A549 (cell line): ENCODE measurements around the gene NYNRIN. TPM values are rescaled to one million over a fixed set of nuclear protein-coding genes. Genes with fewer than 3 reads are reported as not detected.

ENCODE experiments used
- ATAC-seq, 2 experiments: fragments of 200-7000 bp in 1 of 2; fragments of >200 bp in 1 of 2; cut with Nextera tagmentation in 1 of 2; cut with Tn5 transposase in 1 of 2; 3 replicates each; pipeline versions ENCODE4 v1.8.0 to v1.9.1; 2018 to 2020; ENCODE audit warnings: mild to moderate bottlenecking in 1 of 2, moderate library complexity in 1 of 2
- CTCF ChIA-PET: fragments of 300-600 bp; sonication (Branson Sonifier 250); formaldehyde crosslinking; extraction: SDS; loops from one replicate; lab custom pipeline; 2021; ENCODE audit warnings: antibody characterized with exemption, inconsistent platforms; lab: Yijun Ruan, JAX
- POLR2A ChIA-PET: fragments of 350-600 bp; formaldehyde crosslinking; extraction: SDS; loops from one replicate; lab custom pipeline; 2021; ENCODE audit warnings: antibody characterized with exemption, inconsistent platforms; lab: Yijun Ruan, JAX
- DNase-seq, 2 experiments: peaks; one replicate each; pipeline versions ENCODE4 v3.0.0 to v3.0.0-alpha.2; 2011 to 2016; ENCODE audit warnings: low read depth in 1 of 2, low spot score in 1 of 2
- FAIRE-seq: peaks from 2 replicates; lab custom pipeline; 2011; peaks lifted over from hg19 to GRCh38; lab: Jason Lieb, UNC
- H3K27ac ChIP-seq, 2 experiments: fragments of >200 bp; sonication (Bioruptor Twin); formaldehyde crosslinking; 3 replicates each; pipeline ENCODE4 v1.5.1; 2016 to 2017
- H3K4me1 ChIP-seq: fragments of >200 bp; sonication (Bioruptor Twin); formaldehyde crosslinking; 3 replicates; pipeline ENCODE4 v1.6.1; 2016
- H3K4me2 ChIP-seq: fragments of >200 bp; sonication (Bioruptor Twin); formaldehyde crosslinking; 3 replicates; pipeline ENCODE4 v1.6.1; 2016
- H3K4me3 ChIP-seq: fragments of >200 bp; sonication (Bioruptor Twin); formaldehyde crosslinking; 3 replicates; pipeline ENCODE4 v1.5.1; 2016
- H3K9me3 ChIP-seq: fragments of >200 bp; sonication (Bioruptor Twin); formaldehyde crosslinking; 3 replicates; pipeline ENCODE4 v1.6.1; 2016
- CBX2 ChIP-seq: fragments of 200-600 bp; sonication (generic); IDR thresholded peaks from 2 replicates; pipeline ENCODE4 v1.6.1; 2016; ENCODE audit warnings: low read depth, mild to moderate bottlenecking, borderline replicate concordance
- CHD2 ChIP-seq: fragments of 150-350 bp; IDR thresholded peaks from 2 replicates; pipeline ENCODE4 v1.6.1; 2014; ENCODE audit warnings: low read length; ENCODE audit not compliant: partially characterized antibody
- GATA3 ChIP-seq: IDR thresholded peaks from 2 replicates; pipeline ENCODE4 v1.6.1; 2012; ENCODE audit warnings: borderline replicate concordance
- HEYL ChIP-seq: fragments of 250-450 bp; sonication (Bioruptor Pico); IDR thresholded peaks from 2 replicates; pipeline ENCODE4 v1.8.0; 2021; ENCODE audit warnings: mild to moderate bottlenecking, moderate library complexity
- JUN ChIP-seq, 2 experiments: fragments of >200 bp; sonication (Bioruptor Twin); formaldehyde crosslinking; IDR thresholded peaks; 2 replicates in 1 of 2; 3 replicates in 1 of 2; pipeline ENCODE4 v1.6.1; 2016 to 2017
- POLR2AphosphoS2 ChIP-seq: conservative IDR thresholded peaks from 2 replicates; pipeline ENCODE4 v1.6.1; 2012; ENCODE audit warnings: low read length, improper control_type of control experiment, inconsistent platforms
- RAD21 ChIP-seq, 2 experiments: fragments of >200 bp in 1 of 2; sonication (Bioruptor Twin) in 1 of 2; formaldehyde crosslinking in 1 of 2; IDR thresholded peaks in 1 of 2; conservative IDR thresholded peaks in 1 of 2; 2 replicates in 1 of 2; 3 replicates in 1 of 2; pipeline ENCODE4 v1.6.1; 2012 to 2018; ENCODE audit warnings: inconsistent platforms in 1 of 2
- RCOR1 ChIP-seq: fragments of 150-350 bp; IDR thresholded peaks from 2 replicates; pipeline ENCODE4 v1.6.1; 2014; ENCODE audit warnings: antibody characterized with exemption, low read length, low read depth
- SMC3 ChIP-seq: fragments of >200 bp; sonication (Bioruptor Twin); formaldehyde crosslinking; IDR thresholded peaks from 3 replicates; pipeline ENCODE4 v1.6.1; 2018; ENCODE audit warnings: inconsistent platforms
- ZC3H11A ChIP-seq: fragments of 450-650 bp; IDR thresholded peaks from 2 replicates; pipeline ENCODE4 v1.6.1; 2014; ENCODE audit warnings: antibody characterized with exemption, mild to moderate bottlenecking
- WGBS: methylation state at CpG from one replicate; pipeline ENCODE4 v1.1.6; 2017; ENCODE audit errors: missing lambda C conversion rate; 5-methylcytosine and 5-hydroxymethylcytosine counted together
- polyA plus RNA-seq, 4 experiments: library from polyadenylated mRNA; depleted of rRNA in 3 of 4; stranded (reverse); fragments of >200 nt; fragmentation: RNase III in 1 of 4; extraction: RNeasy Plus Mini Kit Qiagen cat#74134 plus additional on column Dnase treatment in 1 of 4; gene quantifications; 2 replicates in 3 of 4; 3 replicates in 1 of 4; pipeline ENCODE4 v1.2.3, GENCODE V29; 2011 to 2017
- TF ChIP-seq, protein P1 (sequence below): fragments of >200 bp; sonication (Bioruptor Twin); formaldehyde crosslinking; IDR thresholded peaks from 3 replicates; pipeline ENCODE4 v1.5.1; 2016
- TF ChIP-seq, protein P2 (sequence below): fragments of 200-600 bp; sonication (generic); IDR thresholded peaks from 2 replicates; pipeline ENCODE4 v1.6.1; 2016; ENCODE audit warnings: antibody characterized with exemption, mild to moderate bottlenecking, moderate library complexity
- TF ChIP-seq, protein P3 (sequence below): IDR thresholded peaks from 2 replicates; pipeline ENCODE4 v1.6.1; 2012
- TF ChIP-seq, protein P4 (sequence below): fragments of 150-350 bp; IDR thresholded peaks from 2 replicates; pipeline ENCODE4 v1.6.1; 2014; ENCODE audit warnings: low read depth, mild to moderate bottlenecking, low read length

NYNRIN gene
- polyA plus RNA-seq, 2 of the 4 experiments (the other 2 are of a cell fraction), result 0.19 to 0.44 TPM

DNA sequence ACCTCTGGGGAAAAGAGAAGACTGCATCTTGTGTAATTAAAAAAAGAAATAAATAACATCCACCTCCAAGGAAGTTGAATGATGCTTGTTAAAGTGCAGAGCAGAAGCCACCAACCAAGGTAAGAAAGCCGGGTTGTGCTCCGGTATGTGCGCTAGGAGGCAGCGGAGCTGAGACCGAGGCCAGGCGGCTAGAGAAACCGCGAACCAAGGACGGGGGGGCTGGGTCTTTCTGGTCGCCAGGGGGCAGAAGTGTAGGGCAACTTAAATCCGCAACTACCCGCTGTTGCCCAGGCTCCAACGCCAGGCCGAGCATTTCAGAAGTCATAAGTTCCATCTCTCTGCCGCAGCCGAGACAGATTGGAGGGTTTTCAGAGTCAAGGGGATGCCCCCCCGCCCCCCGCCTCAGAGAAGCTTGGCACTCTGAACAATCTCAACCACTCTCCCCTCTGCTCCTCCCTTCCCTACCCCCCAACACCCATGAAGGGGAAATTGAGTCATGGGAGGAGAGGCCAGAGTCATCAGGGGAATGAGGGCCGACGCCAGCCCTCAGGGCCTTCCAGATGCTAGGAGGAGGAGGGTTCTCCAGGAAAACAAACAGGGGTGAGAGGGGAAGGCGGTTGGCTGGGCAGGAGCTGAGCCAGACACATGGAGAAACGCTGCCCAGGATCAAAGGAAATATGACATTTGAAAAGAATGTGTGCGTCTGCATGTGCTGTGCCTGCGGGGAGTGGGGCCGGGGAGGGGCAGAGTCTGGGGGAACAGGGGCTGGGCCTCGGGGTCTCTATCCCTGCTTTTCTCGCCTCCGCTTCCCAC lies 33.0 kb upstream of the NYNRIN start:
- Histone ChIP-seq H3K9me3 (no peaks in the 10 kb centered on the region), H3K4me3 (peak overlapping the region; percentile 39; the same call in 2 of the 3 replicates), H3K27ac (peak overlapping the region; percentile 45 to 62; a peak in 4 of 6 replicates), H3K4me2 (peak overlapping the region; percentile 69), H3K4me1 (peaks cover 15% of the 10 kb centered on the region)
- WGBS, result 44% methylated on average over 26 of the region's 28 CpGs
- POLR2A ChIA-PET, result interaction anchor here (1.0 to 2.2 kb wide), 3 partner anchors 43 to 66 kb away, joined by 3 to 7 read pairs (median 5); partner anchors contain the start of gene KHNYN
- ATAC-seq, result peak; percentile 24 to 77; a peak in 4 of 6 replicates
- FAIRE-seq, result no peak
- TF ChIP-seq ZC3H11A, result no peak
- TF ChIP-seq, protein P1, sequence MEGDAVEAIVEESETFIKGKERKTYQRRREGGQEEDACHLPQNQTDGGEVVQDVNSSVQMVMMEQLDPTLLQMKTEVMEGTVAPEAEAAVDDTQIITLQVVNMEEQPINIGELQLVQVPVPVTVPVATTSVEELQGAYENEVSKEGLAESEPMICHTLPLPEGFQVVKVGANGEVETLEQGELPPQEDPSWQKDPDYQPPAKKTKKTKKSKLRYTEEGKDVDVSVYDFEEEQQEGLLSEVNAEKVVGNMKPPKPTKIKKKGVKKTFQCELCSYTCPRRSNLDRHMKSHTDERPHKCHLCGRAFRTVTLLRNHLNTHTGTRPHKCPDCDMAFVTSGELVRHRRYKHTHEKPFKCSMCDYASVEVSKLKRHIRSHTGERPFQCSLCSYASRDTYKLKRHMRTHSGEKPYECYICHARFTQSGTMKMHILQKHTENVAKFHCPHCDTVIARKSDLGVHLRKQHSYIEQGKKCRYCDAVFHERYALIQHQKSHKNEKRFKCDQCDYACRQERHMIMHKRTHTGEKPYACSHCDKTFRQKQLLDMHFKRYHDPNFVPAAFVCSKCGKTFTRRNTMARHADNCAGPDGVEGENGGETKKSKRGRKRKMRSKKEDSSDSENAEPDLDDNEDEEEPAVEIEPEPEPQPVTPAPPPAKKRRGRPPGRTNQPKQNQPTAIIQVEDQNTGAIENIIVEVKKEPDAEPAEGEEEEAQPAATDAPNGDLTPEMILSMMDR, result peak; percentile 43
- peak; percentile 52 for TF ChIP-seq SMC3
- peak; percentile 41 to 46; a peak in 3 of 5 replicates for TF ChIP-seq RAD21 (conservative IDR thresholded peaks at IDR 0.05 in 1 of 2, IDR thresholded peaks at IDR 0.05 in 1 of 2)
- peak; percentile 33 to 86 for DNase-seq
- CTCF ChIA-PET, result interaction anchor here (0.6 to 2.2 kb wide), 22 partner anchors 8 to 92 kb away, joined by 3 to 32 read pairs (median 4); partner anchors contain the start of gene KHNYN

DNA sequence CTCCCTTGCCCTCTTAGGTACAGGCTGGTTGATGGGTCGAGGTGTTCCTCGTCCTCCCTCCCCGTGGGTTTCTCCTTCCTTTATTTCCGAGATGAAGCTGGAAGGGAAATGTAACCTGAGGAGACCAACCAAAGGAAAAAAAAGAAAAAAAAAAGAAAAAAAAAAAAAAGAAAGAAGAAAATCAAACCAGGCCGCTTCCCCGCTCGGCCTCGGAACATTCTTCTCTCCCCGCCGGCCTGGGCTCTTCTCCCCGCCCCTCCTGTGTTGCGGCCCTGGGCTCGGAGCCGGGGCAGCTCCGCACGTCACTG lies 32.4 kb upstream of the NYNRIN start:
- peak in 1 of 2 experiments; percentile 14; a peak in 3 of 6 replicates for ATAC-seq
- POLR2A ChIA-PET, result interaction anchor here (1.4 to 2.2 kb wide), 2 partner anchors 43 to 63 kb away, joined by 3 to 7 read pairs; partner anchors contain the start of gene KHNYN
- no peak for FAIRE-seq
- H3K9me3 ChIP-seq, result no peaks in the 10 kb centered on the region
- H3K4me1 ChIP-seq, result peaks cover 15% of the 10 kb centered on the region
- peak overlapping the region; percentile 69 for H3K4me2 ChIP-seq
- CTCF ChIA-PET, result interaction anchor here (0.8 to 2.2 kb wide), 15 partner anchors 8 to 77 kb away, joined by 3 to 32 read pairs (median 4); partner anchors contain the start of gene KHNYN
- H3K27ac ChIP-seq, result peak overlapping the region; percentile 45 to 81; a peak in 5 of 6 replicates
- WGBS, result 17% methylated on average over 16 of the region's 16 CpGs
- no peak for DNase-seq
- H3K4me3 ChIP-seq, result peak overlapping the region; percentile 39
- TF ChIP-seq JUN (IDR thresholded peaks at IDR 0.05), result no peak
- no peak for TF ChIP-seq RCOR1
- TF ChIP-seq, protein P2, sequence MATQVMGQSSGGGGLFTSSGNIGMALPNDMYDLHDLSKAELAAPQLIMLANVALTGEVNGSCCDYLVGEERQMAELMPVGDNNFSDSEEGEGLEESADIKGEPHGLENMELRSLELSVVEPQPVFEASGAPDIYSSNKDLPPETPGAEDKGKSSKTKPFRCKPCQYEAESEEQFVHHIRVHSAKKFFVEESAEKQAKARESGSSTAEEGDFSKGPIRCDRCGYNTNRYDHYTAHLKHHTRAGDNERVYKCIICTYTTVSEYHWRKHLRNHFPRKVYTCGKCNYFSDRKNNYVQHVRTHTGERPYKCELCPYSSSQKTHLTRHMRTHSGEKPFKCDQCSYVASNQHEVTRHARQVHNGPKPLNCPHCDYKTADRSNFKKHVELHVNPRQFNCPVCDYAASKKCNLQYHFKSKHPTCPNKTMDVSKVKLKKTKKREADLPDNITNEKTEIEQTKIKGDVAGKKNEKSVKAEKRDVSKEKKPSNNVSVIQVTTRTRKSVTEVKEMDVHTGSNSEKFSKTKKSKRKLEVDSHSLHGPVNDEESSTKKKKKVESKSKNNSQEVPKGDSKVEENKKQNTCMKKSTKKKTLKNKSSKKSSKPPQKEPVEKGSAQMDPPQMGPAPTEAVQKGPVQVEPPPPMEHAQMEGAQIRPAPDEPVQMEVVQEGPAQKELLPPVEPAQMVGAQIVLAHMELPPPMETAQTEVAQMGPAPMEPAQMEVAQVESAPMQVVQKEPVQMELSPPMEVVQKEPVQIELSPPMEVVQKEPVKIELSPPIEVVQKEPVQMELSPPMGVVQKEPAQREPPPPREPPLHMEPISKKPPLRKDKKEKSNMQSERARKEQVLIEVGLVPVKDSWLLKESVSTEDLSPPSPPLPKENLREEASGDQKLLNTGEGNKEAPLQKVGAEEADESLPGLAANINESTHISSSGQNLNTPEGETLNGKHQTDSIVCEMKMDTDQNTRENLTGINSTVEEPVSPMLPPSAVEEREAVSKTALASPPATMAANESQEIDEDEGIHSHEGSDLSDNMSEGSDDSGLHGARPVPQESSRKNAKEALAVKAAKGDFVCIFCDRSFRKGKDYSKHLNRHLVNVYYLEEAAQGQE, result no peak
- TF ChIP-seq CBX2, result no peak
- no peak for TF ChIP-seq RAD21 (conservative IDR thresholded peaks at IDR 0.05 in 1 of 2, IDR thresholded peaks at IDR 0.05 in 1 of 2)
- no peak for TF ChIP-seq HEYL (CRISPR knock-in tag)
- TF ChIP-seq, protein P3, sequence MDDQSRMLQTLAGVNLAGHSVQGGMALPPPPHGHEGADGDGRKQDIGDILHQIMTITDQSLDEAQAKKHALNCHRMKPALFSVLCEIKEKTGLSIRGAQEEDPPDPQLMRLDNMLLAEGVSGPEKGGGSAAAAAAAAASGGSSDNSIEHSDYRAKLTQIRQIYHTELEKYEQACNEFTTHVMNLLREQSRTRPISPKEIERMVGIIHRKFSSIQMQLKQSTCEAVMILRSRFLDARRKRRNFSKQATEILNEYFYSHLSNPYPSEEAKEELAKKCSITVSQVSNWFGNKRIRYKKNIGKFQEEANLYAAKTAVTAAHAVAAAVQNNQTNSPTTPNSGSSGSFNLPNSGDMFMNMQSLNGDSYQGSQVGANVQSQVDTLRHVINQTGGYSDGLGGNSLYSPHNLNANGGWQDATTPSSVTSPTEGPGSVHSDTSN, result no peak
- no peak for TF ChIP-seq POLR2AphosphoS2
- no peak for TF ChIP-seq CHD2
- TF ChIP-seq, protein P4, sequence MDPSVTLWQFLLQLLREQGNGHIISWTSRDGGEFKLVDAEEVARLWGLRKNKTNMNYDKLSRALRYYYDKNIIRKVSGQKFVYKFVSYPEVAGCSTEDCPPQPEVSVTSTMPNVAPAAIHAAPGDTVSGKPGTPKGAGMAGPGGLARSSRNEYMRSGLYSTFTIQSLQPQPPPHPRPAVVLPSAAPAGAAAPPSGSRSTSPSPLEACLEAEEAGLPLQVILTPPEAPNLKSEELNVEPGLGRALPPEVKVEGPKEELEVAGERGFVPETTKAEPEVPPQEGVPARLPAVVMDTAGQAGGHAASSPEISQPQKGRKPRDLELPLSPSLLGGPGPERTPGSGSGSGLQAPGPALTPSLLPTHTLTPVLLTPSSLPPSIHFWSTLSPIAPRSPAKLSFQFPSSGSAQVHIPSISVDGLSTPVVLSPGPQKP, result no peak
- TF ChIP-seq GATA3, result no peak
